ENCODE data around the gene HDGF.
A peak's percentile ranks its signal among the peaks of the same experiment; 100 is the strongest.

The HDGF gene

GRCh38 chr1:156728599-156729462 lies 22.6 kb downstream of the HDGF start, which contains the start of gene ISG20L2:
Gene ISG20L2 (minus strand): TSS chr1:156728766. CDS start chr1:156727652, 1,114 bp downstream.
- DNase-seq (ENCODE audit: insufficient read length, low spot score) (peak; percentile 98), FAIRE-seq (no peak)
- no peak for TF ChIP-seq CTCF (IDR thresholded peaks at IDR 0.05; ENCODE audit: insufficient read depth, missing control alignments)

- TF ChIP-seq CTCF (IDR thresholded peaks at IDR 0.05; ENCODE audit: insufficient read depth, missing control alignments) = no peak
- DNase-seq (ENCODE audit: insufficient read length, low spot score) (peak; percentile 84), FAIRE-seq (no peak)
Observed at GRCh38 chr1:156727926-156728598, 23.4 kb downstream of the HDGF start, which contains the start of gene METTL25B. Gene METTL25B (plus strand): TSS chr1:156728469. CDS start chr1:156729105, 636 bp downstream.

GRCh38 chr1:156727492-156727891 lies 24.0 kb downstream of the HDGF start:
- FAIRE-seq (no peak), DNase-seq (ENCODE audit: insufficient read length, low spot score) (no peak)
- TF ChIP-seq CTCF (IDR thresholded peaks at IDR 0.05; ENCODE audit: insufficient read depth, missing control alignments) = no peak

- peak; percentile 78 for TF ChIP-seq CTCF (IDR thresholded peaks at IDR 0.05; ENCODE audit: insufficient read depth, missing control alignments)
- peak; percentile 54 for DNase-seq (ENCODE audit: insufficient read length, low spot score)
- no peak for FAIRE-seq
Observed at GRCh38 chr1:156726549-156727226, 24.8 kb downstream of the HDGF start.

DNA sequence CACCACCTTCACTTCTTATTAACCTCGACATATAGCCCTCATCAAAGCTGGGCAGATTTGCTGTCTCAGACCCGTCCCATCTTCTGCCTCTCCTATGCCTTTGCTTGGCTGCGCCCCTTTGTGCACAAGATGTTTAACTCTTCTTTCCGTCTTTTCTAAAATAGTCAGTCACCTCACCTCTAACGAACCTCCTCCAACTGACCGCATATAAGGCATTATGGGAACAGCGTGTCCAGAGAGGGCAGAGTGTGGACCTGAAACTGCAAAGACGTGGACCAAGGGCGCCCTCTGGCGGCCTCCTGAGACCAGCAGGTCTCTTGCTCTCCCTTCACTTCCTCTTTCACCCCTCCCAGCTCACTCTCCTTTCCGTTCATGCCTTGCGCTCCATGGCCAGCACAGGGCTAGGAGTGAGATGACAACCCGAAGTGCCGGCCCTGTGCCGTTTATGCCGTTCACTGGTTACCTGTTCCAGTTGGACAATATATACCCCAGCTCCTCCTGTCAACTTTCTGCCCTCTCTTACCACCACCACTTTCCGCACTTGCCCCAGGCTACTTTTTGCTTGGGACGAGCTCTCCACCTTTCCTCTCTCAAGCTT lies 25.7 kb downstream of the HDGF start:
- DNase-seq (ENCODE audit: insufficient read length, low spot score) (peak; percentile 84), FAIRE-seq (no peak)
- TF ChIP-seq CTCF (IDR thresholded peaks at IDR 0.05; ENCODE audit: insufficient read depth, missing control alignments) = peak; percentile 99

DNA sequence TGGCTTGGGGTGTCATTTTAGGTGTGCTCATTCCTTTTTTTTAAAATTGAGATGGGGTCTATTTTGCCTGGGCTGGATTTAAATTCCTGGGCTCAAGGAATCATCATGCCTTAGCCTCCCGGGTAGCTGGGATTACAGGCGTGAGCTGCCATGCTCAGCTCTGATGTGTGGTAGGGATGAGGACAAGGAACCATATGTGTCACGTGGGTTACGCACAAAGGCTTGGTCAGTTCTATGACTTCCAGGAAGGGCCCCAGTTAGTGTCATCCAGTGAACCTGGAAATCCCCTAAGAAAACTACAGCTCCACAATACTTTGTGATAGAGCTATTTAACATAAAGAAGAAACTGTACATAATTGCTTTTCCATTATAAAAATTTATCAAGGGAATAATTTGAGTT lies 29.9 kb downstream of the HDGF start:
- FAIRE-seq (no peak), DNase-seq (ENCODE audit: insufficient read length, low spot score) (no peak)
- TF ChIP-seq CTCF (IDR thresholded peaks at IDR 0.05; ENCODE audit: insufficient read depth, missing control alignments) = no peak

All from D721Med (cell line).